ENCODE results near the gene NFKBIE. TPM values are rescaled to one million over a fixed set of nuclear protein-coding genes. Genes with fewer than 3 reads are reported as not detected.

The NFKBIE gene
- total and polyA plus RNA-seq, 2 of the 13 experiments (the other 11 are each of a cell fraction or from before 2014, with no cell fraction given): 6.7 to 14.5 TPM

- TF ChIP-seq ZFP91 (CRISPR knock-in tag; IDR thresholded peaks at IDR 0.05; ENCODE audit: borderline replicate concordance): peak; percentile 71; the same call in 1 of the 2 replicates
- no peak for TF ChIP-seq ARNTL (CRISPR knock-in tag; IDR thresholded peaks at IDR 0.05)
- TF ChIP-seq ZNF280D (CRISPR knock-in tag; IDR thresholded peaks at IDR 0.05): 0 out of 2 replicates have a peak, but pooled peaks have one; percentile 28
- no peak for TF ChIP-seq ZNF556 (CRISPR knock-in tag; IDR thresholded peaks at IDR 0.05; ENCODE audit: borderline replicate concordance)
- TF ChIP-seq ZNF639 (CRISPR knock-in tag; conservative IDR thresholded peaks at IDR 0.05): no peak
- no peak for TF ChIP-seq ZNF784 (CRISPR knock-in tag; IDR thresholded peaks at IDR 0.05; ENCODE audit: borderline replicate concordance)
- no peak; the same call in 1 of the 2 replicates for TF ChIP-seq ZNF337 (CRISPR knock-in tag; IDR thresholded peaks at IDR 0.05; ENCODE audit: borderline replicate concordance, low read depth)
- no peak for TF ChIP-seq KDM2A (CRISPR knock-in tag; IDR thresholded peaks at IDR 0.05; ENCODE audit: borderline replicate concordance, low read depth)
- TF ChIP-seq DDIT3 (CRISPR knock-in tag; IDR thresholded peaks at IDR 0.05): no peak
- TF ChIP-seq ZNF225 (CRISPR knock-in tag; IDR thresholded peaks at IDR 0.05): no peak
- no peak for TF ChIP-seq ZNF83 (CRISPR knock-in tag; IDR thresholded peaks at IDR 0.05; ENCODE audit: borderline replicate concordance)
- TF ChIP-seq YEATS2 (CRISPR knock-in tag; IDR thresholded peaks at IDR 0.05; ENCODE audit: borderline replicate concordance): no peak
- TF ChIP-seq ZNF264 (CRISPR knock-in tag; IDR thresholded peaks at IDR 0.05): no peak
- TF ChIP-seq TP53 (CRISPR knock-in tag; conservative IDR thresholded peaks at IDR 0.05): no peak
- no peak for TF ChIP-seq RBFOX2 (IDR thresholded peaks at IDR 0.05; ENCODE audit: low read depth, low read length)
- 0 out of 2 replicates have a peak, but pooled peaks have one; percentile 15 for TF ChIP-seq IKZF5 (CRISPR knock-in tag; IDR thresholded peaks at IDR 0.05)
- no peak for TF ChIP-seq ZNF329 (CRISPR knock-in tag; IDR thresholded peaks at IDR 0.05; ENCODE audit: low read depth)
Measured at GRCh38 chr6:44217332-44218143, 47.8 kb downstream of the NFKBIE start (continued).

Data from HepG2 (cell line).